SHP77 (cell line): ENCODE measurements around the gene ARSB.
"Not testable (repeated sequence)": the region's sequence is repeated elsewhere in the genome, so short reads cannot be mapped to it uniquely, and the experiment has no call there.

Experiments
- DNase-seq, 2 experiments: peaks; one replicate each; lab custom pipeline; 2025; lab: John Stamatoyannopoulos, UW

Gene ARSB

DNA sequence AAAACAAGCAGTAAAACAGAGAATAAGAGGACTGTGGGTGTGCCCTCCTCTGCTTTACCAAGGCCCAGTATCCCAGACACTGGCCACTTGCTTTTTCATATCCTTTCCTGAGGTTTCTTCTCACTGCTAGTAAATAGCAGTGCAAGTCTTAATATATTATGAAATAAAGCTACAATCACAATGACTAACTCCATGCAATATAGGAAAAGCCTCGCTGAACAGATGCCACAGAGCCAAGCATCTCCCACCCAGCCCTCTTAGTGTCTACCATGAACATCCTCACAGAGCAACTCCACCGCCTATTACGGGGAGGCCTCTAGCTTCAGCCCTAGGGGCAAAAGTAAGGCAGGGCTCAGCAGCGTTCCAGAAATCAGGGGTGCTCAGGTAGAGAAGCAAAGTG is 205.8 kb downstream of the ARSB start:
- DNase-seq, result no peak

DNA sequence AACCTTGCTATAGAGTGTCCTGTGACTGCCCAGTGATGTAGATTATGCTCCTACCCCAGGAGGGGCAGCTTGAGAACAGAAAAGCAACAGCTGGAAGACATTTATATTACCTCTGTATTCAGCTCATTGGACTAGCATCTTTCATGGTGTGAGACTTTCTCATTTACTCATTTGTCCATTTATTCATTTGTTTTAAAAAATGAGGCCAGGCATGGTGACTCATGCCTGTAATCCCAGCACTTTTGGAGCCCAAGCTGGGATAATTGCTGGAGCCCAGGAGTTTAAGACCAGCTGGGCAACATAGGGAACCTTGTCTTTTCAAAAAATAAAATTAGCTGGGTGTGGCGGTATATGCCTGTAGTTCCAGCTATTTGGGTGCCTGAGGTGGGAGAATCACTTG is 206.6 kb downstream of the ARSB start:
- no peak for DNase-seq

DNA sequence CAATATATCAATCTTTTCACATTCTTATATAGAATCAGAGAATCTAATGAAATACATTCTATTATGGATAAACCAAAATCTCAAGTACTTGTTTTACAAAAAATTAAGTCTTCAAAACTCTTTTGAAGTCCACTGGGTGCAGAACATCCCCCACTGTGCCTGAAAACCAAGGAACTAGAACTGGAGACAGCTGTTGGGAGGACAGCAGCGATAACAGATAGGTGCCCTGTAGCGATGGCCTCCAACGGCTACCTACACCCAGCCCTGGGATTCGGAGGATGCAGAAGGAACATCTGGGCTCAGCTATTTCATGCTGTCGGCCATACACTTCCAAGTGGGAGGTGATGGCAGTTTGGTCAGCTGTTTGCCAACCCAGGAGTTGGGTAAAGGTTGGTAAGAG is 207.2 kb downstream of the ARSB start:
- DNase-seq, result no peak

DNA sequence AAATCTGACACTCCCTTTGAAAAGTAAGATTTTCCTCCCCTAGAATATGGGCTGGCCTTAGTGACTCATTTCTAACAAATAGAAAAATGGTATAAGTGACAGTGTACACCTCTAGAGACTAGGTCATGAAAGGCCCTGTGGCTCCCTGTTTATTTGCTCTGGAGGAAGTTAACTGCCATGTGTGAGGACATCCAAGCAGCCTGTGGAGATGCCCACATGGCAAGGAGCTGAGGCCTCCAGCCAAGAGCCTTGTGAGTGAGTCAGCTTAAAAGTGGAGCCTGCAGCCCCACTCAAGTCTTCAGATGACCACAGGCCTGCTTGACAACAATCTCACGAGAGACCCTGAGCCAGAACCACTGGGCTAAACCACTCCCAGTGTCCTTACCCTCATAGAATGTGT is 208.5 kb downstream of the ARSB start:
- DNase-seq, result no peak

DNA sequence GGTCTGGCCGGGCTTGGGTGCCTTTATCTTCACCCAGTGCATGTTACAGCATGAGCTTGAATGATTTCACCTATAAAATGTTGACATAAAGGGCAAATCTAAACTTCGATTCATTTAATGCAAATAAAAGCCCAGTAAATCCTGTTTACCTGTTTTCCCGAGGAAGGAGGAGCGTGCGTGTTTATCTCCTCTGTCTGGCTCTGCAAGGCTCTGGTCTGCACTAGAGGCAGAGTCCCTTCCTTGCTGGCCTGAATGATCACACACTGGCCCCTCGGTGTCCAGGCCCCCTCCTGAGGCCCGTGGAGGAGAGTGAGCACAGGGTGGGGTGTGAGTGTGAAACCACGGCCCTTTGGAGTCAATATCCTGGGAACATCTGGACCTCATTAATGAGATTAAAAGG is 211.5 kb downstream of the ARSB start:
- DNase-seq, result no peak

DNA sequence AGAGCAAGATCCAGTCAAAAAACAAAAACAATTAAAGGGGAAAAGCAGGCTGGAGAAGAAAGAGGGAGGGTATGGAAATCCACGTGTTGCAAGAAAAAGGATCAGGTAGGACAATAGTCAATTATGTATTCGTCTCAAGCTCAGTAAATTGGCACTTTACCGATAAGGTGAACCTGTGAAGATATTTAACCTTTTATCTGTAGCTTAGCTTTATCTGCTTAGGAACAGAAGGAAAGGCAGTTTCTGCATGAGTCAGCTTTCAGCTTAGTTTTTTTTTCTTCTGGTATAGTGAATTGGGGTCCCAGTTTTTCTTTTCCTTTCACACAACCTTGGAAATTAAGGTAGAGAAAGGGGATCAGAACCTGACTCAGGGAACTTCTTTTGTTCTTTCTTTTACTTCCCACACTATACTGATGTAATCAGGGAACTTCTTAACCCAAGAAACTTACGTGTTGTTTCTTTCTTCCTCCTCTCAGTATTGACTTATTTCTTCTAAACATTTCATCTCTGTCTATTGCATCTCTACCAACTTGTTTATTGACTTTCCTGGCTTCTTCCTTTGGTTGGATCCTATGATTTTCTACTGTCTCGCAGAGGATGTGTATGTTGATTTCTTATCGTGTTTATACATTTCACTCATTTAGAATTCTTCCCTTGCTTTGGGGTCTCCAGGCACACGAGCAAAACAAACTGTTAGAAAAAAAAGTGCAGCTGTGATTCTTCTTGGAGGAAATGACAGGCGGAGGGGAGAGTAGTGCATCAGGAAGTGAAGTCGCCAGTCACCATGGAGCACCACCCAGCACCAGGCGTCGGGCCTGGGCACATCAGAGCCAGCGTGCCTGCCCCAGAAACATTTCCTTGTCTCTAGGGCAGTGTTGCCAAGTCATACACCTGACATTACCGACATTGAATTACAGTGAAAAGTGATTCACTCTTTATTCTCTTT is 213.6 kb downstream of the ARSB start:
- no peak for DNase-seq

DNA sequence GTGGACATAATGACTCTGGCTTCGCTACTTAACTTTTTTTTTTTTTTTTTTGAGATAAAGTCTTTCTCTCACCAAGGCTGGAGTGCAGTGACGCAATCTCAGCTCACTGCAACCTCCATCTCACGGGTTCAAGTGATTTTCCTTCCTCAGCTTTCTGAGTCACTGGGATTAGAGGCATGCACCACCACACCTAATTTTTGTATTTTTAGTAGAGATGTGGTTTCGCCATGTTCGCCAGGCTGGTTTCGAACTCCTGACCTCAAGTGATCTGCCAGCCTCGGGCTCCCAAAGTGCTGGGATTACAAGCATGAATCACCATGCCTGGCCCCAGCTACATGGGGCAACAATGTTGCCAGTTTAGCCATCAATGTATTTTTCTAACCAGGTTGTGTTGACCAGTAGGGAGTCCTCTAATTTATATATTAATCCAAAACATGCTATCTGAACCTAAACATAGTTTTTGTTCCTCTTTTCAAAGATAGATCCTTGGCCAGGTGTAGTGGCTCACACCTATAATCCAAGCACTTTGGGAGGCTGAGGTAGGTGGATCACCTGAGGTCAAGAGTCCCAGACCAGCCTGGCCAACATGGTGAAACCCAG is 216.2 kb downstream of the ARSB start:
- DNase-seq, result no peak

DNA sequence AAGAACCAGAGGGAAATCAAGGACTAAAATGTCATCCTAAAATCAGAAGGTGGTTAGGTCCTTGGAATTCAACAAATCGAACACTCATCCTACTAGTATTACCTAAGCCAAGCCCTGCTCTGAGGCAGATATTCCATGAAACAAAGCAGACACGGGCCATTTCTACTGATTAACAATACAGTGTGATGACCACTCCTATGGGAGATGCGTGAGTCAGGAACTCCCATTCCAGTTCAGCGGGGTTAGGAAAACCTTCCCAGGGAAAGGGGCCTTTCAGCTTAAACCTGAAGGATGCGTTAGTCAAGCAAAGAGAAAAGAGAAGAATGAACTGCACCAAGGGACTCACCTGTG is 218.7 kb downstream of the ARSB start:
- no peak for DNase-seq

DNA sequence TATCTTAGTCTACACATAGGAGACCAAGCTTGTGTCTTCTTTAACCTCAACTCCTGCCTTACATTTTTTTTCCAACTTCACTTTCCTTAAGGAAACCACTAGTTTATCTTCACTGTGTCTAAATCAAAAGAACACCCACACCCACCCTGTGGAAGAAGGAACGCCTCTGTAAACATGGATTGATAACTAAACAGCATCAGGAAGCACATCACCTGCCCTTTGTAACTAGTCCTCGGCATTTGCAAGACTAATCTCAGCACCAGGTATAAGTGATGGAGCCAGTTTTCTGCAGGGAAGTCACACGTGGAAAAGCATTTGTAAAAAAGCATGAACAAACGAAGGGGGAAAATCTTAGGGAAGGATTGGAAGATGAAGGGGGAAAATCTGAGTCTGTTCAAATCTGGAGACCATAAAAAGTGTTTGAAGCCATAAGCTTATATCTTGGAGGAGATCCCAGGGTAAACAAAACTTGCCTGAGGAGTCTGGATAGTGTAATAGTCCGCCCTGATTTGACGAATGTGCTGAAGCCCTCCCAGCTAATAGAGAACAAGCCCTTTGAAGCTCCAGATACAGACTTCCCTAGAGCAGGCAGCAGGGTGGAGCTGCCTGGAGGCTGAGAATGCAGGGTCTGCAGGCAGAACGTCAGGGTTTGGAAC is 219.2 kb downstream of the ARSB start:
- no peak for DNase-seq

DNA sequence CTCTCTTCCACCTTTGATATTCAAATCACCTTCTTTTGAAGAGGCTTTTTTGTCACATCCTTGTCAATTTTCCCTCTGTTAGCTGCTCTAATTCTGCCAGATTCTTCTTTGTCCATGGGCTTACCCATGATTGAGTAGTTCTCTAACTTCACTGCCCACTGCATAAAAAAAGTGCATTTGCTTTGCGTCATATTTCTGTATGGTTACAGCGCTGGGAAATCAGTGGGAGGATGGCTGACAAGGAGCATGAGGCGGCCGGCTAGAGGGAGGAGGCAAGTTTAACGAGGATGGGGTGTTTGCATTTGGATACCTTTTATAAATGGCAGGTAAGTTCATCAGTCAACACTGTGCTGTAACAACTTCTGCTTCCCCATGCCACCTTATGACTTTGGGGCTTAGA is 220.0 kb downstream of the ARSB start:
- DNase-seq, result no peak

DNA sequence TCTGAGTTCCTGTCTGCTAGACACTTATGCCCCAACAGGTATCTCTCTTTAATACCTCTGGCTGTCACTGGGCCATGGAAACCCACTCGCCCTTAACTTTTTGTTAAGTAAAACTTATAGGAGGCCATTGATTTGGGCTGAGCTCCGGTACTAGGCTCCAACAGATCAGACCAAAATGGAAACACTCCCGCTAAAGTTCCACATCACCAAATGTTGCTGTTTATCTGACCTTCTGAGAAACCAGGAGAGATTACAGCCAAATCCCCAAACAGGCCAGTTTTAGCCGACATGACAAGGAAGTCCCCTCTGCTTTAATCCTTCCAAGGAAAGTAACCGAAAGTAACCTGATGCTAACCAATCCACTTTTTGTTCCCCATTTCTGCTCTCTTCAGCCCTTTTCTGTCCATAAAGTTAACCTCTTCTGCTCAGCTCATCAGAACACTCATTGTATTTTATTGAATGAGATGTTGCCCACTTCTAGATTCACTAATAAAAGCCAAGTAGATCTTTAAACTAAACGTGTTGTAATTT is 221.4 kb downstream of the ARSB start:
- no peak for DNase-seq

DNA sequence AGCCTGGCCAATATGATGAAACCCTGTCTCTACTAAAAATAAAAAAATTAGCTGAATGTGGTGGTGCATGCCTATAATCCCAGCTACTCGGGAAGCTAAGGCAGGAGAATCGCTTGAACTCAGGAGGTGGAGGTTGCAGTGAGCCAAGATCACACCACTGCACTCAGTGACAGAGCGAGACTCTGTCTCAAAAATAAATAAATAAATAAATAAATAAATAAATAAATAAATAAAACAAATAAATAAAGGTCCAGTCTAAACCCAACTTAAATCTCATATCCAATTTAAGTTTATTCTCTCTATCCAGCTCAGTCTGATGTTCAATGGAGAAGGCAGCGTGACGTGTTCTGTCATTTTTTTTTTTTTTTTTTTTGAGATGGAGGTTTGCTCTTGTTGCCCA is 222.4 kb downstream of the ARSB start:
- DNase-seq, result not testable (repeated sequence)

DNA sequence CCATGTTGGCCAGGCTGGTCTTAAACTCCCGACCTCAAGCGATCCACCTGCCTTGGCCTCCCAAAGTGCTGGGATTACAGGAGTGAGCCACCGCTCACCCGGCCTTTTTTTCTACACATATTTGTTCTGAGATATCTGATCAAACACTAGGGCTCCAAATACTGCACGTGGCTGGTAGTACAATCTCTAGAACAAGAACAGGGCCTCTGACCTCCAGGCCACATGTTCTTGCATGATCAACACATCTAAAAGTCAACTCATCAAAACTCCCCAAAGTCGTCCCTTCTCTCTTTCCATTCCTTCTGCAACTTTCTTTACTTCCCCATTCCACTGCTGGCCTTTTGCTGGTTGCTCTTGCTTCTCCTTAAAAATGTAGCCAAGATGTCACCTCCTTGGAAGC is 223.3 kb downstream of the ARSB start:
- DNase-seq, result no peak

DNA sequence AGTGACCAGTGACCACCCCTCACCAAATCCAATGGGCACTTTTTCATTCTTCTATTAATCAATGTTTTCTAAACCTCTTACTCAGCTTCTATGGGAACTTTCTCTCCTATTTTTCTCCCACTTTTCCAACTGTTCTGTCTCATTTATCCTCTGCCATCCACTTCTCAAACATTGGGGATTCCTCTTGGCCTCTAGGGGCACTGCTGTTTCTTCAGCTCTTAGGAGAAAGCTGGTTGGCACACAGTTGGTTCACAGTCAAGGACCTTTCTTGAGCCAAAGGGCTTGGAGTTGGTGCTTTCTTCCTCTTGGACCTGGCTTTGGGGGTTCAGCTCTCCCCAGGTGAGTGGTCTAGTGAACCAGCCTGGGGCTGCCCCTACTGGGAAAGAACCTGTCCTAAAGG is 224.3 kb downstream of the ARSB start:
- no peak for DNase-seq

DNA sequence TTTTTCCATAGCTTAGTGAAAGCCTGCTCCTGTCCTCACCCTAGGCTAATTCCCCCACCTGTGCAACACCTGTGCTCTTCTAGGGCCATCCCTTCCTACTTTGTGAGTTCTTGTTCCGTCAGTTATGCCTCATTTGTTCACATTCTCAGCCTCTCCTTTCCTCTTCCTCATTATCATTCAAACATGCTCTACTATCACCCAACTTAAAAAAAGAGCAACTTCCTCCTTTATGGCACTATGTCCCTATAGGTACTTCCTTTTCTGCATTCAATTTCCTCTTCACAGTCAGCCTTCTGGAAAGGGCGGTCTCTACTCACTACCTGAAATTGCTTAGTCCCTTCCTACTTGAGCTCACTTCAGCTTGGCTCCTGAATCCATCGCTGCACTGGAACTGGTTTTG is 224.7 kb downstream of the ARSB start:
- DNase-seq, result no peak

DNA sequence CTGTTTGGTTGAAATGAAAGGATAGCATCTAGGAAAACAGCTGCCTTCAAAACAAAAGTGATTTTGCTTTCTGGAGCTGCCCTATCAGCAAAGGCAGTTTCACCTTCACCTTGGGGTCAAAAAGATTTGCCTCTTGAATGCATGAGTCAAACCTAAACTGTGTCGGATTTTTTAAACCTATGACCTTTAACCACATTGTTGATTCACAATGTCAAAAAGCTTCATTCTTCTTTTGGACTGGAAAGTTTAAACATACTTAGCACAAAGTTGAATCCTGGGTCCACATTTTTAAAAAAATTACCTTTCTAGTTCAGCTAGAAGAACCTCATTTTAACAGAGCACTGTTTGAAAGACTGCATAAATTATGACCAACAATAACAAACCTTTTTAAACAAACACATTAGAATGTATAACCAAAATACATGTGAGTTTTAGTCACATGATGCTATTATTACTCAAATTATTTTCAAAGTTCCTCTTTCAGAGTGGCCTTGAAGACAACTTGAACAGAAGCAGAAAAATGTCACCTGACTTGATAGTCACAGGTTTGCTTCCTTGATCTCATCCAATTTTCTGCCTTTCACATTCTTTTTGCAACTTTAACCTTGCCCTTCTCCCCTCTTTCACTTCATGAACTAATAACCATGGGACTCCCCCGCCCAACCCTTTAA is 226.8 kb downstream of the ARSB start:
- DNase-seq, result no peak

DNA sequence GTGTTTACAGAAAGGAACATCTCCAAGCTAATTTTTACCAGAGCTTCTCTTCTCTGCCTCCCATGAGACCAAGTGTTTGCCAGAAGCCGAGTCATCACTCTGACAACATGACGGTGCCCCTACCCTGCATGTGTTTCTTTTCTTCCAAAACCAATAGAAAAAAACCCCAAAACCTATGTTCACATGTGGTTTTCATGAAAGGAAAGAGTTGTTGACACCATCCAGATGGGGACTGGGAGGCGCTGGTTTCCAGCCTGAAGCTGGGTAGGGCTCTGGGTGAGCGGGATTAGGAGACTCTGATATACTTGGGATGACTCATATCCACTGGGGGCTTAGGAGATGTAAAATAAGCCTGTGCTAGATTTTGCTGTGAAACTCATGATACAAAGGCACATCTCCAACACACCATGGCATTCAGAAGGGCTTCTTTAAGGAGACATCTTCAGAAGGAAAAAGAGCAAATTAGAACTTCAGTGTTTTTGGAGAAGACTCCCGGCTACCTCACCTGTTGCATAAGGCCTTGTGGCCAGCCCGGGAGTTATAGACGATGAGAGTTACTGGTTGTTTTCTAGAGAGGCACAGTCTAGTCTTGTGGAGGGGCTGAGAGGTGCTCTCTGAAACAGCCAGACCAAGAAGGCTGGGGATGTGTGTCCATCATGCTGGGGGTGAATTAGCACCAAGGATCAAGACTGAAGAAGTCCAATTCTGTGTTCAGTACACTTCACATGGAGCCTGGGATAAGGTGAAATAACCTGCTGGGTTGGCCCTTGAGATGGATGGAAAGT is 227.6 kb downstream of the ARSB start:
- no peak for DNase-seq

DNA sequence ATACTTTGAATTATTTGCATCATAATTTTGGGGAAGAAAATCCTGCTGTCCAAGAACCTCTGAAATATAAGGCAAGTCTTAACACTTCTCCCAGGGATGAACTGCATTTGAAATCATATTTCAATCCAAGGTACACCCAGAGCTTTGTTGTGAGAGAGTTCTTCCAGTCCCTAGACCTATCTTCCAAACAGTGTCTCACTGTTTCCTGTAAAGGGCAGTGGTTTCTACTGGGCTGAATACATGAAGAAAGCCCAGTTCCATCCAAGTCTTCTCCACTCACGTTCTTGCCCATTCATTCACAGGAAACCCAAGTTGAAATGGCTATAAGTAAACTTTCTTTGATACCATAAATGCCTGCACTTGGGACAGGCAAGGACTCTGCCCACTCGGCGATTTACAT is 228.3 kb downstream of the ARSB start:
- DNase-seq, result no peak

DNA sequence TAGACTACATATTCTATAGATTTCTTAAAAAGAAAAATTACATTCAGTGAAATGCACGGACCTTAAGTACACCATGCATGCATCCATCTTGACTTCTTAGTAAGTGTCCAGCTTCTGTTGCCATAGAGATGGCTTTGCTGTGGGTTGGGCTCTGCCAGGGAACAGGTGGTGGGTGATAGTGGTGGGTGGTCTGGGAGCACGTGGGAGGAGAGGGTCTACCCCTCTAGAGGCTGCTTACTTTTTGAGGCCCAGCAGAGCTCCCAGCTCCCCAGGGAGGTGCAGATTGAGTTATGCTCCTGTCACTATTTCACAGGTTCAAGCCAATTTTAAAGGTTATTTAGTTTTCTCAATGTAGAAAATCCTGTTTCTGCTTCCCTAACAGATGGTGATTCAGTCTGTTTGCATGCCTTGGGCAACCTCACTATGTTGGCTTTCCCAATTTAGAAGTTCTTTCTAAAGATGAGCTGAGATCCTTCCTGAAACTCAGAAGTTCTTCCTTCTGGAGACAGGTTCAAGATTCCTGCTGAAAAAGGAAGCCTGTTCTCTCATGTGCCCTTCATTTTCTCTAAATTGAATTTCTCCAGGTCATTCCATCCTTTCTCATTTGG is 229.2 kb downstream of the ARSB start:
- no peak for DNase-seq

DNA sequence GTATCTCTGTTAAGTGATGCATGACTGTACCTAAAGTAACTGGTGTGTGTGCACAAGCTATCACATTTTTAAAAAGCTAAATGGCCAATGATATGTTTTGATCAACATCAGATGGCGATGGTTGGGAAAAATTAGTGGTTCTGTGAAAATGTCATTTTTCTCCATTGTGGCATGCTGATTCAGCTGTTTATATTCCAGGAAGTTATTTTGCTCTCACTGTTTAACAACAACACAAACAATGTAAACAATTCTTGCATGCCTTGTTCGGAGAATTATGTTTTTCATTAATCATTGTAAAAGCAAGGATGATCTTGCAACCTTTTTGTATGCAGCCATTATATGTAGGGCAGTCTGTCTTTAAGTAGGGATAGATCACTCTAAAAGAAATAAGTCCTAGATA is 230.5 kb downstream of the ARSB start:
- no peak for DNase-seq

DNA sequence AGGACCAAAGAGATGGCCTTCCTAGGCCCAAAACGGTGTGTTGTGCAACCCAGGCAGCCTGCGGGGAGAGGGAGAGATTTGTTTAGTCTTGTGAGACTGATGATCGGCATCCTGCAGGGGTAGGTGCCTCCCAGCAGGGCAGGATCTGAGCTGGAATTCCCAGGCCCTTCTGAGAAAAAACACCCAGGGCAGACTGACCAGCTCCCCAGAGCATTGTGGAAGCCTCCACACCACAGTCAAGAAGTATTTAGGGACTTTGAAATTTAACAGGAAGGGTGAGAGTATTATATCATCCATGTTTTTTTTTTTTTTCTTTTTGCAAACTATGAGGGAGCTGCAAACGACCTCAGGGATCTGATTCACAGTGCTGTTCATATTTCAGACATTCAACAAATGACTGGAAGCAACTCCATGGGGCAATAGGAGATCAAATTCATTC is 232.0 kb downstream of the ARSB start:
- DNase-seq, result no peak
